K562 (cell line): Measurements from ENCODE around the gene CYBRD1. TPM values are rescaled to one million over a fixed set of nuclear protein-coding genes. Genes with fewer than 3 reads are reported as not detected.

ENCODE experiments used
- ATAC-seq: fragments of 200-7000 bp; cut with Tn5 transposase; 3 replicates; pipeline ENCODE4 v1.9.1; 2020; ENCODE audit warnings: moderate library complexity
- BruUV-seq: library from RNA; stranded (reverse); fragments of 400-500 nt; replicated peaks from 2 replicates; lab custom pipeline; 2021; lab: Mats Ljungman, UMichigan
- CTCF ChIA-PET: fragments of 300-600 bp; formaldehyde crosslinking; extraction: SDS; loops from one replicate; lab custom pipeline; 2021; ENCODE audit warnings: low intra/inter-chr PET ratio; lab: Yijun Ruan, JAX
- POLR2A ChIA-PET: fragments of 300-600, 350-650 bp; sonication (Branson Sonifier 250); formaldehyde crosslinking; extraction: SDS; loops from one replicate; lab custom pipeline; 2021; ENCODE audit warnings: antibody characterized with exemption, inconsistent platforms; lab: Yijun Ruan, JAX
- DNase-seq, 4 experiments: peaks; one replicate each; pipeline versions ENCODE4 v3.0.0 to v3.0.0-alpha.2; 2011 to 2018; ENCODE audit warnings: low spot score in 3 of 4, mixed read lengths in 3 of 4; ENCODE audit errors: extremely low read depth in 1 of 4
- FAIRE-seq: peaks from 2 replicates; lab custom pipeline; 2011; peaks lifted over from hg19 to GRCh38; lab: Jason Lieb, UNC
- H2AFZ ChIP-seq: 2 replicates; pipeline ENCODE4 v1.6.0; 2011; ENCODE audit warnings: low read depth, low read length, control low read depth, inconsistent platforms
- H3K27ac ChIP-seq: fragments of 200-600 bp; 3 replicates; pipeline ENCODE4 v1.8.0; 2011; ENCODE audit warnings: low read depth, mild to moderate bottlenecking, control low read depth, inconsistent platforms, low read length, moderate library complexity, mixed read lengths; ENCODE audit errors: extremely low read depth
- H3K27me3 ChIP-seq, 2 experiments: fragments of 300-600 bp in 1 of 2; 2 replicates in 1 of 2; 3 replicates in 1 of 2; pipeline versions ENCODE4 v1.6.0 to v1.8.0; 2011; ENCODE audit warnings: inconsistent platforms in 2 of 2, low read length in 2 of 2, mild to moderate bottlenecking in 1 of 2, mixed read lengths in 1 of 2, moderate library complexity in 1 of 2; ENCODE audit not compliant: control insufficient read depth in 2 of 2, insufficient read depth in 2 of 2
- H3K36me3 ChIP-seq: fragments of 300-600 bp; 3 replicates; pipeline ENCODE4 v1.8.0; 2011; ENCODE audit warnings: mild to moderate bottlenecking, low read length, inconsistent platforms; ENCODE audit not compliant: control insufficient read depth, insufficient read depth
- H3K4me1 ChIP-seq, 2 experiments: fragments of 200-600 bp in 1 of 2; replicated peaks in 1 of 2; 2 replicates in 1 of 2; 3 replicates in 1 of 2; pipeline versions ENCODE4 v1.5.1 to v1.8.0; 2011; ENCODE audit warnings: inconsistent platforms in 2 of 2, low read length in 2 of 2, mild to moderate bottlenecking in 1 of 2, mixed read lengths in 1 of 2, moderate library complexity in 1 of 2; ENCODE audit not compliant: control insufficient read depth in 2 of 2, insufficient read depth in 2 of 2
- H3K4me2 ChIP-seq: 2 replicates; pipeline ENCODE4 v1.6.1; 2011; ENCODE audit warnings: low read length, control low read depth, inconsistent platforms, mixed read lengths; ENCODE audit not compliant: insufficient read depth
- H3K4me3 ChIP-seq: fragments of 200-600 bp; sonication (generic), shearing (Covaris generic); 2 replicates; pipeline ENCODE4 v1.5.1; 2016; ENCODE audit warnings: control low read depth, inconsistent platforms
- H3K79me2 ChIP-seq: fragments of 200-600 bp; 3 replicates; pipeline ENCODE4 v1.8.0; 2011; ENCODE audit warnings: low read length, inconsistent platforms; ENCODE audit not compliant: control insufficient read depth, insufficient read depth
- H3K9ac ChIP-seq, 2 experiments: 2 replicates each; pipeline versions ENCODE4 v1.6.0 to v1.6.1; 2011; ENCODE audit warnings: low read depth in 2 of 2, low read length in 2 of 2, control low read depth in 1 of 2, inconsistent platforms in 1 of 2, mild to moderate bottlenecking in 1 of 2, mixed read lengths in 1 of 2; ENCODE audit not compliant: insufficient read depth in 1 of 2
- H3K9me1 ChIP-seq: one replicate; pipeline ENCODE4 v1.6.0; 2011; ENCODE audit warnings: inconsistent platforms, mild to moderate bottlenecking, low read length, moderate library complexity; ENCODE audit not compliant: control insufficient read depth, insufficient read depth
- H3K9me3 ChIP-seq: replicated peaks from 2 replicates; pipeline ENCODE4 v1.5.1; 2011; ENCODE audit warnings: low read depth, low read length, inconsistent platforms; ENCODE audit not compliant: control insufficient read depth, insufficient read depth
- H4K20me1 ChIP-seq: replicated peaks from 2 replicates; pipeline ENCODE4 v1.6.1; 2011; ENCODE audit warnings: low read length, inconsistent platforms, mixed read lengths; ENCODE audit not compliant: control insufficient read depth, insufficient read depth
- CBX3 ChIP-seq, 2 experiments: IDR thresholded peaks; 1 replicate in 1 of 2; 2 replicates in 1 of 2; pipeline ENCODE4 v1.6.1; 2012; ENCODE audit warnings: inconsistent platforms in 2 of 2, low read length in 2 of 2, borderline replicate concordance in 1 of 2, control low read depth in 1 of 2
- CEBPB ChIP-seq: fragments of 450-650 bp; IDR thresholded peaks from 2 replicates; pipeline ENCODE4 v1.6.1; 2016; ENCODE audit warnings: missing genetic modification characterization, missing compliant biosample characterization
- DPF2 ChIP-seq: fragments of 450-650 bp; IDR thresholded peaks from 2 replicates; pipeline ENCODE4 v1.6.1; 2016
- ERF ChIP-seq: fragments of 450-650 bp; formaldehyde crosslinking; IDR thresholded peaks from 2 replicates; pipeline ENCODE4 v1.4.0; 2020; ENCODE audit warnings: mild to moderate bottlenecking, mixed read lengths
- HLTF ChIP-seq: fragments of 450-650 bp; IDR thresholded peaks from 2 replicates; pipeline ENCODE4 v1.6.1; 2016
- JUNB ChIP-seq: fragments of 450-650 bp; formaldehyde crosslinking; conservative IDR thresholded peaks from 2 replicates; pipeline ENCODE4 v1.4.0; 2020; ENCODE audit warnings: mild to moderate bottlenecking
- KAT2B ChIP-seq: IDR thresholded peaks from one replicate; pipeline ENCODE4 v1.6.1; 2012; ENCODE audit warnings: low read depth, mild to moderate bottlenecking, control low read depth, inconsistent platforms, low read length, moderate library complexity
- NELFE ChIP-seq: IDR thresholded peaks from 2 replicates; pipeline ENCODE4 v1.6.1; 2011; ENCODE audit warnings: mild to moderate bottlenecking; ENCODE audit not compliant: insufficient read depth, insufficient read length
- PTTG1 ChIP-seq: fragments of 450-650 bp; IDR thresholded peaks from 2 replicates; pipeline ENCODE4 v1.6.1; 2016; ENCODE audit warnings: low read depth, mild to moderate bottlenecking, missing genetic modification characterization, missing compliant biosample characterization
- SIRT6 ChIP-seq: IDR thresholded peaks from one replicate; pipeline ENCODE4 v1.6.1; 2012; ENCODE audit warnings: low read depth, mild to moderate bottlenecking, control low read depth, inconsistent platforms, low read length, moderate library complexity
- SIX5 ChIP-seq, 2 experiments: IDR thresholded peaks; 2 replicates each; pipeline ENCODE4 v1.6.1; 2011; ENCODE audit warnings: low read length in 2 of 2, borderline replicate concordance in 1 of 2, low read depth in 1 of 2, mild to moderate bottlenecking in 1 of 2, moderate library complexity in 1 of 2; ENCODE audit not compliant: insufficient read depth in 1 of 2
- SNIP1 ChIP-seq: fragments of 450-650 bp; IDR thresholded peaks from 2 replicates; pipeline ENCODE4 v1.7.1; 2017; ENCODE audit warnings: low read depth, mild to moderate bottlenecking
- XRCC3 ChIP-seq: fragments of 450-650 bp; IDR thresholded peaks from 2 replicates; pipeline ENCODE4 v1.6.1; 2017; ENCODE audit warnings: mild to moderate bottlenecking, moderate library complexity
- ZNF224 ChIP-seq: sonication (generic); formaldehyde crosslinking; IDR thresholded peaks from 2 replicates; pipeline ENCODE4 v1.8.0; 2022; ENCODE audit warnings: mild to moderate bottlenecking, missing genetic modification reagents
- WGBS: fragments of 100-300 bp; shearing (Covaris generic); methylation state at CpG from one replicate; pipeline ENCODE4 v1.1.6; 2016; ENCODE audit warnings: low coverage, mixed read lengths; ENCODE audit not compliant: insufficient coverage; ENCODE audit errors: missing lambda C conversion rate; 5-methylcytosine and 5-hydroxymethylcytosine counted together
- in situ Hi-C: fragments of 300-500 bp; cut with MboI; formaldehyde crosslinking; loops from 4 replicates; pipeline ENCODE4 v1.15.0; 2018; ENCODE audit warnings: inconsistent platforms, mixed read lengths
- intact Hi-C: fragments of 100-400 bp; cut with micrococcal nuclease; formaldehyde crosslinking; loops from 2 replicates; pipeline ENCODE4 v1.14.2; 2022
- polyA plus RNA-seq, 8 experiments: library from polyadenylated mRNA; depleted of rRNA in 4 of 8; stranded (reverse) in 5 of 8; unstranded in 3 of 8; fragments of >200 nt; fragmentation: Nextera tagmentation in 2 of 8; fragmentation: Illumina TruSeq in 1 of 8; extraction: Ambion mirVana in 2 of 8; extraction: Trizol in 1 of 8; gene quantifications; 2 replicates each; pipeline versions ENCODE4 v1.2.1 to v1.2.3, GENCODE V29; 2011 to 2014; ENCODE audit warnings: inconsistent platforms in 1 of 8, missing spikeins in 1 of 8
- total RNA-seq, 7 experiments: library from RNA; depleted of rRNA in 6 of 7; stranded (reverse); fragments of >200 nt in 6 of 7; fragmentation: Illumina TruSeq in 2 of 7; extraction: Trizol in 2 of 7; gene quantifications; 2 replicates each; pipeline versions ENCODE4 v1.2.1 to v1.2.3, GENCODE V29; 2011 to 2021; ENCODE audit warnings: low replicate concordance in 1 of 7
- TF ChIP-seq, protein P1 (sequence below): fragments of 150-350 bp; conservative IDR thresholded peaks from 2 replicates; pipeline ENCODE4 v1.6.1; 2014; ENCODE audit warnings: low read length

The CYBRD1 gene
- total and polyA plus RNA-seq, 9 of the 15 experiments (the other 6 are each of a cell fraction or from before 2014, with no cell fraction given) = 9.6 to 22.4 (median 15.6) TPM

DNA sequence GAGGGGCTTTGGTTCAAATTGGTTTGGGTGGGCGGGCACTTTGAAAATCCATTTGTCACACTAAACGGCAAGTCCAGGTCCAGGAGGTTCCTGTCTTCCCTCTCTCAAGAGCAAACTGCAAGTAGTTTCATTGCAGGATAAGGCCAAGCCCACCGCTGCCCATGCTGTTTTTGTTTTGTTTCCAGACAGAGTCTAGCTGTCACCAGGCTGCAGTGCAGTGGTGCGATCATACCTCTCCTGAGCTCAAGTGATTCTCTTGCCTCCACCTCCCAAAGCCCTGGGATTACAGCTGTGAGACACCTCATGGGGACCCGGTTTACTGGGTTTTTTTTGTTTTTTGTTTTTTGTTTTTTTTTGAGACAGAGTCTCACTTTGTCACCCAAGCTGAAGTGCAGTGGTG, 1.8 kb upstream of the CYBRD1 start:
- in situ Hi-C loops (no loop called here), intact Hi-C loops (loop anchor here (5.0 to 10.0 kb wide), 3 partner anchors 53 to 546 kb away; partner anchors contain the start of gene TLK1)
- ATAC-seq (no peak), FAIRE-seq (no peak), DNase-seq (no peak)
- ChIA-PET CTCF (no interaction called here), POLR2A (interaction anchor here (0.6 to 4.8 kb wide), 7 partner anchors 9 to 180 kb away, joined by 3 to 51 read pairs (median 15); no protein-coding TSS in a partner anchor)
- no peak overlapping the region for H3K27ac ChIP-seq
- no peaks in the 10 kb centered on the region for H3K27me3 ChIP-seq
- peaks cover 4% of the 10 kb centered on the region; the same call in 2 of the 3 replicates for H3K36me3 ChIP-seq
- no peaks in the 10 kb centered on the region for H3K9me1 ChIP-seq
- no TSS peak for BruUV-seq
- no peaks in the 10 kb centered on the region; the same call in 1 of the 2 replicates for H4K20me1 ChIP-seq
- H3K4me3 ChIP-seq = no peak overlapping the region
- no peak overlapping the region for H3K4me2 ChIP-seq
- H3K9ac ChIP-seq = peak overlapping the region in 1 of 2 experiments; percentile 33; a peak in 1 of 4 replicates
- H3K4me1 ChIP-seq = peaks cover 26 to 32% of the 10 kb centered on the region in 2 experiments
- peak overlapping the region; percentile 99 for H2AFZ ChIP-seq
- TF ChIP-seq HLTF = no peak
- no peak for TF ChIP-seq ZNF224 (CRISPR knock-in tag)
- TF ChIP-seq SIX5 (IDR thresholded peaks at IDR 0.05; ENCODE audit: borderline replicate concordance in 1 of 2, insufficient read depth in 1 of 2, low read depth in 1 of 2, low read length in 2 of 2) = no peak
- TF ChIP-seq ERF = no peak
- TF ChIP-seq PTTG1 (tag) = no peak
- TF ChIP-seq SNIP1 = no peak
- TF ChIP-seq DPF2 = no peak
- no peak for TF ChIP-seq CBX3 (IDR thresholded peaks at IDR 0.05; ENCODE audit: borderline replicate concordance in 1 of 2, low read length in 2 of 2)
- no peak for TF ChIP-seq NELFE
- no peak for TF ChIP-seq XRCC3
- TF ChIP-seq, protein P1, sequence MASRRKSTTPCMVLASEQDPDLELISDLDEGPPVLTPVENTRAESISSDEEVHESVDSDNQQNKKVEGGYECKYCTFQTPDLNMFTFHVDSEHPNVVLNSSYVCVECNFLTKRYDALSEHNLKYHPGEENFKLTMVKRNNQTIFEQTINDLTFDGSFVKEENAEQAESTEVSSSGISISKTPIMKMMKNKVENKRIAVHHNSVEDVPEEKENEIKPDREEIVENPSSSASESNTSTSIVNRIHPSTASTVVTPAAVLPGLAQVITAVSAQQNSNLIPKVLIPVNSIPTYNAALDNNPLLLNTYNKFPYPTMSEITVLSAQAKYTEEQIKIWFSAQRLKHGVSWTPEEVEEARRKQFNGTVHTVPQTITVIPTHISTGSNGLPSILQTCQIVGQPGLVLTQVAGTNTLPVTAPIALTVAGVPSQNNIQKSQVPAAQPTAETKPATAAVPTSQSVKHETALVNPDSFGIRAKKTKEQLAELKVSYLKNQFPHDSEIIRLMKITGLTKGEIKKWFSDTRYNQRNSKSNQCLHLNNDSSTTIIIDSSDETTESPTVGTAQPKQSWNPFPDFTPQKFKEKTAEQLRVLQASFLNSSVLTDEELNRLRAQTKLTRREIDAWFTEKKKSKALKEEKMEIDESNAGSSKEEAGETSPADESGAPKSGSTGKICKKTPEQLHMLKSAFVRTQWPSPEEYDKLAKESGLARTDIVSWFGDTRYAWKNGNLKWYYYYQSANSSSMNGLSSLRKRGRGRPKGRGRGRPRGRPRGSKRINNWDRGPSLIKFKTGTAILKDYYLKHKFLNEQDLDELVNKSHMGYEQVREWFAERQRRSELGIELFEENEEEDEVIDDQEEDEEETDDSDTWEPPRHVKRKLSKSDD = no peak
- no peak for TF ChIP-seq SIRT6
- no peak for TF ChIP-seq JUNB (CRISPR knock-in tag)
- no peak for TF ChIP-seq CEBPB (tag)
- no peak for TF ChIP-seq KAT2B
- 0 out of 2 replicates have a peak, but pooled peaks cover 2% of the 10 kb centered on the region for H3K9me3 ChIP-seq
- WGBS = 72% methylated on average over 5 of the region's 5 CpGs
- peaks cover 34% of the 10 kb centered on the region for H3K79me2 ChIP-seq
